ENCODE results near the gene ZIC5.

Gene ZIC5

DNA sequence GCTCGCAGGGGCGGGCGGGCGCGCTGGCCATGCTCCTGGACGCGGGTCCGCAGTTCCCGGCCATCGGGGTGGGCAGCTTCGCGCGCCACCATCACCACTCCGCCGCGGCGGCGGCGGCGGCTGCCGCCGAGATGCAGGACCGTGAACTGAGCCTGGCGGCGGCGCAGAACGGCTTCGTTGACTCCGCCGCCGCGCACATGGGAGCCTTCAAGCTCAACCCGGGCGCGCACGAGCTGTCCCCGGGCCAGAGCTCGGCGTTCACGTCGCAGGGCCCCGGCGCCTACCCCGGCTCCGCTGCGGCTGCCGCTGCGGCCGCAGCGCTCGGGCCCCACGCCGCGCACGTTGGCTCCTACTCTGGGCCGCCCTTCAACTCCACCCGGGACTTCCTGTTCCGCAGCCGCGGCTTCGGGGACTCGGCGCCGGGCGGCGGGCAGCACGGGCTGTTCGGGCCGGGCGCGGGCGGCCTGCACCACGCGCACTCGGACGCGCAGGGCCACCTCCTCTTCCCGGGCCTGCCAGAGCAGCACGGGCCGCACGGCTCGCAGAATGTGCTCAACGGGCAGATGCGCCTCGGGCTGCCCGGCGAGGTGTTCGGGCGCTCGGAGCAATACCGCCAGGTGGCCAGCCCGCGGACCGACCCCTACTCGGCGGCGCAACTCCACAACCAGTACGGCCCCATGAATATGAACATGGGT lies 10.6 kb upstream of the ZIC5 start:
- Histone ChIP-seq H3K14ac (ENCODE audit: low read length) (peak overlapping the region; percentile 67), H3K4me3 (ENCODE audit: low read length in 2 of 2) (peak overlapping the region; percentile 93 to 99), H3K9ac (ENCODE audit: low read depth, low read length, poor library complexity) (peak overlapping the region; percentile 100), H2BK5ac (ENCODE audit: low read length) (peak overlapping the region; percentile 99), H3K27me3 (ENCODE audit: control insufficient read depth in 3 of 3, insufficient read depth in 3 of 3, low read depth in 1 of 3, low read length in 3 of 3) (peaks cover 0 to 8% (median 0%) of the 10 kb centered on the region in 3 experiments), H3K23ac (ENCODE audit: low read depth, low read length, poor library complexity) (peak overlapping the region; percentile 98), H3K9me3 (replicated peaks in 1 of 2; ENCODE audit: control insufficient read depth in 2 of 2, insufficient read depth in 1 of 2, low read depth in 1 of 2, low read length in 2 of 2) (no peaks in the 10 kb centered on the region), H4K8ac (ENCODE audit: low read depth, low read length) (no peak overlapping the region), H2AFZ (ENCODE audit: low read length) (no peak overlapping the region), H2BK120ac (ENCODE audit: low read depth, low read length) (peak overlapping the region; percentile 68), H3K79me1 (ENCODE audit: low read depth, low read length) (peaks cover 3% of the 10 kb centered on the region), H4K91ac (ENCODE audit: low read depth, low read length, poor library complexity) (peak overlapping the region; percentile 62), H3K4ac (ENCODE audit: low read length) (peak overlapping the region; percentile 32), H3K4me1 (ENCODE audit: control insufficient read depth in 2 of 2, insufficient read depth in 1 of 2, low read depth in 1 of 2, low read length in 2 of 2) (peaks cover 10 to 11% of the 10 kb centered on the region in 2 donors), H2BK12ac (ENCODE audit: low read length) (no peak overlapping the region), H2AK5ac (ENCODE audit: low read depth, low read length) (peak overlapping the region; percentile 79), H3K27ac (replicated peaks; ENCODE audit: low read length) (peak overlapping the region; percentile 99), H3K18ac (ENCODE audit: low read length) (peak overlapping the region; percentile 98), H2BK15ac (ENCODE audit: low read length) (peak overlapping the region; percentile 84), H3K4me2 (ENCODE audit: insufficient read depth, low read length, poor library complexity, severe bottlenecking) (peak overlapping the region; percentile 23), H3K36me3 (replicated peaks in 1 of 2; ENCODE audit: control insufficient read depth in 2 of 2, insufficient read depth in 2 of 2, low read length in 2 of 2) (peaks cover 17 to 45% of the 10 kb centered on the region in 2 donors)
- no peak for DNase-seq (ENCODE audit: low spot score)
- no CpG with 5 or more reads among the region's 98 CpGs for WGBS, 2 donors (ENCODE audit: extremely low coverage in 2 of 2, insufficient read length in 2 of 2, insufficient replicate concordance in 1 of 2)

DNA sequence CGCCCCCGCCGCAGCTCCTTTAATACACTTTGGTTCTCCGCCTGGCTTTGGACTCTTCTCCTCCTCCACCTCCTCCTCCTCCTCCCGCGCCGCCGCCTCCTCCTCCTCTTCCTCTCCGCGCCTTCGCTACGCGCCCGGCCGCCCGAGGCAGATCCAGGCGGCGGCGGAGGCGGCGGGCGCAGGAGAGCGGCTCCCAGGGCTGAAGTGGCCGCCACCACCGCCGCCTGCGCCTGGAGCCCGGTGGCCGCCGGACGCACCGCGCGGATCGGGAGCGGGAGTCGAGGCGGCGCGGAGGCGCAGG lies 10.1 kb upstream of the ZIC5 start, which contains the start of gene ZIC2:
TSS of gene ZIC2 (plus strand) at position 50 of the 301 bp plus-strand sequence. CDS start 281 bp downstream, outside the sequence.
- peak within 1 kb of the TSS; percentile 98 for H3K23ac ChIP-seq (ENCODE audit: low read depth, low read length, poor library complexity)
- H2AFZ ChIP-seq (ENCODE audit: low read length), result peak within 1 kb of the TSS; percentile 82
- H3K27me3 ChIP-seq (ENCODE audit: control insufficient read depth in 3 of 3, insufficient read depth in 3 of 3, low read depth in 1 of 3, low read length in 3 of 3), result peaks cover 0 to 8% (median 0%) of the 10 kb centered on the region in 3 experiments
- no peak within 1 kb of the TSS for H2BK12ac ChIP-seq (ENCODE audit: low read length)
- H3K9me3 ChIP-seq (replicated peaks in 1 of 2; ENCODE audit: control insufficient read depth in 2 of 2, insufficient read depth in 1 of 2, low read depth in 1 of 2, low read length in 2 of 2), result no peaks in the 10 kb centered on the region
- DNase-seq (ENCODE audit: low spot score), result no peak
- H3K9ac ChIP-seq (ENCODE audit: low read depth, low read length, poor library complexity), result peak within 1 kb of the TSS; percentile 100
- peak within 1 kb of the TSS; percentile 42 for H3K4ac ChIP-seq (ENCODE audit: low read length)
- peak within 1 kb of the TSS; percentile 99 for H2BK5ac ChIP-seq (ENCODE audit: low read length)
- H3K36me3 ChIP-seq (replicated peaks in 1 of 2; ENCODE audit: control insufficient read depth in 2 of 2, insufficient read depth in 2 of 2, low read length in 2 of 2), result peaks cover 17 to 40% of the 10 kb centered on the region in 2 donors
- H2BK120ac ChIP-seq (ENCODE audit: low read depth, low read length), result peak within 1 kb of the TSS; percentile 82
- H4K8ac ChIP-seq (ENCODE audit: low read depth, low read length), result peak within 1 kb of the TSS; percentile 49
- peak within 1 kb of the TSS; percentile 67 for H3K14ac ChIP-seq (ENCODE audit: low read length)
- H2BK15ac ChIP-seq (ENCODE audit: low read length), result peak within 1 kb of the TSS; percentile 84
- H3K18ac ChIP-seq (ENCODE audit: low read length), result peak within 1 kb of the TSS; percentile 100
- H3K27ac ChIP-seq (replicated peaks; ENCODE audit: low read length), result peak within 1 kb of the TSS; percentile 100
- peak within 1 kb of the TSS; percentile 79 for H2AK5ac ChIP-seq (ENCODE audit: low read depth, low read length)
- no CpG with 5 or more reads among the region's 41 CpGs for WGBS, 2 donors (ENCODE audit: extremely low coverage in 2 of 2, insufficient read length in 2 of 2, insufficient replicate concordance in 1 of 2)
- H3K4me3 ChIP-seq (ENCODE audit: low read length in 2 of 2), result peak within 1 kb of the TSS; percentile 98 to 99
- peak within 1 kb of the TSS; percentile 60 for H3K4me2 ChIP-seq (ENCODE audit: insufficient read depth, low read length, poor library complexity, severe bottlenecking)
- H3K4me1 ChIP-seq (ENCODE audit: control insufficient read depth in 2 of 2, insufficient read depth in 1 of 2, low read depth in 1 of 2, low read length in 2 of 2), result peaks cover 8 to 9% of the 10 kb centered on the region in 2 donors
- H3K79me1 ChIP-seq (ENCODE audit: low read depth, low read length), result peaks cover 3% of the 10 kb centered on the region
- H4K91ac ChIP-seq (ENCODE audit: low read depth, low read length, poor library complexity), result peak within 1 kb of the TSS; percentile 62

DNA sequence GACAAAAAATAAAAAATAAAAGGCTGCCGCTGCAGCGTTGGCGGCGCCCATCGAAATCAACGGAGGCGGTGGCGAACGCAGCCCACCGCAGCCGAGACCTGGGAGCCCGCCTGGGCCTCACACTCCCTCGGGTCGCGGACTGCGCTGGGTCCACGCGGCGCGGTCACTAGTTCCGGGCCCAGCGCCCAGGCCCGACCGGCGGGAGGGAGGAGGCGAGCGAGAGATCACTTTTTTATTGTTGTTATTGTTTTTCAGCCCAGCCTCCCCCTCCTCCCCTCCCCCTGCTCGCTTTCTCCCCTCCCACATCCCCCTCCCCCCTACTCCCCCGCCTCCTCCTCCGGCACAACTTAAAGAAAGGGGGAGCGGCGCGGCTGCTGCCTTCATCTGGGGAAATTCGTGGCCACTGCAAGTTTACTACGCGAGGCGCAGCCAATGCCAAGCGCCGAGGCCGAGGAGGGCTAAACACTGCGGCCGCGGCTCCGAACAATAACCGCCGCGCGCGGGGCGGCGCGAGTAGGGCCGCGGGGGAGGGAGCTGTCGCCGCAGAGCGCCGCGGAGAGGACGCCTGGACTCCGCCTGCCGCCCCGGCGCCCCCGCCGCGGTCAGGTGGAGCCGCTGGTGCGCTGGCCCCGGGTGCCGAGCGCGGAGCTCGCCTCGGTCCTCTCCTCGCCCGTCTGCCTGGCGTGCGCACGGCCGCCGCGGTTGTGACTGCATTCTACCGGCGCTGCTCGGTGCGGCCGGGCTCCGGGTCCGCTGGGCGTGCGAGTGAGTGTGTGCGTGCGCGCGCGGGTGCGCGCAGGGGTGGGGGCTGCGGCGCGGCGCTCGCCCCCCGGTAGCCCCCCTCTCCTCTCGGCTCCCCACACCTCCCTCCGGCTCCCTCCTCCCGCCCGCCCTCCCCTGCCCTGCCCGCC lies 9.5 kb upstream of the ZIC5 start:
- Histone ChIP-seq H2BK15ac (ENCODE audit: low read length) (peak overlapping the region; percentile 70), H3K79me1 (ENCODE audit: low read depth, low read length) (peaks cover 3% of the 10 kb centered on the region), H3K4me2 (ENCODE audit: insufficient read depth, low read length, poor library complexity, severe bottlenecking) (peak overlapping the region; percentile 60), H3K4me3 (ENCODE audit: low read length in 2 of 2) (peak overlapping the region; percentile 98 to 99), H4K8ac (ENCODE audit: low read depth, low read length) (peak overlapping the region; percentile 49), H3K9me3 (replicated peaks in 1 of 2; ENCODE audit: control insufficient read depth in 2 of 2, insufficient read depth in 1 of 2, low read depth in 1 of 2, low read length in 2 of 2) (no peaks in the 10 kb centered on the region), H2BK5ac (ENCODE audit: low read length) (peak overlapping the region; percentile 93), H3K4me1 (ENCODE audit: control insufficient read depth in 2 of 2, insufficient read depth in 1 of 2, low read depth in 1 of 2, low read length in 2 of 2) (peaks cover 7 to 8% of the 10 kb centered on the region in 2 donors), H3K23ac (ENCODE audit: low read depth, low read length, poor library complexity) (peak overlapping the region; percentile 98), H3K14ac (ENCODE audit: low read length) (no peak overlapping the region), H3K27ac (replicated peaks; ENCODE audit: low read length) (peak overlapping the region; percentile 100), H3K9ac (ENCODE audit: low read depth, low read length, poor library complexity) (peak overlapping the region; percentile 99), H3K27me3 (ENCODE audit: control insufficient read depth in 3 of 3, insufficient read depth in 3 of 3, low read depth in 1 of 3, low read length in 3 of 3) (peaks cover 0 to 11% (median 0%) of the 10 kb centered on the region in 3 experiments), H2AFZ (ENCODE audit: low read length) (peak overlapping the region; percentile 82), H2BK12ac (ENCODE audit: low read length) (no peak overlapping the region), H3K18ac (ENCODE audit: low read length) (peak overlapping the region; percentile 100), H2AK5ac (ENCODE audit: low read depth, low read length) (peak overlapping the region; percentile 57), H3K4ac (ENCODE audit: low read length) (peak overlapping the region; percentile 42), H2BK120ac (ENCODE audit: low read depth, low read length) (peak overlapping the region; percentile 82), H4K91ac (ENCODE audit: low read depth, low read length, poor library complexity) (no peak overlapping the region), H3K36me3 (replicated peaks in 1 of 2; ENCODE audit: control insufficient read depth in 2 of 2, insufficient read depth in 2 of 2, low read length in 2 of 2) (peaks cover 15 to 34% of the 10 kb centered on the region in 2 donors)
- no CpG with 5 or more reads among the region's 110 CpGs for WGBS, 2 donors (ENCODE audit: extremely low coverage in 2 of 2, insufficient read length in 2 of 2, insufficient replicate concordance in 1 of 2)
- peak; percentile 93 for DNase-seq (ENCODE audit: low spot score)

All from neuronal stem cell (in vitro differentiated cells).